OCI-LY7 (cell line): Measurements from ENCODE around the gene TRIM50. TPM values are rescaled to one million over a fixed set of nuclear protein-coding genes. Genes with fewer than 3 reads are reported as not detected.
"Not testable (repeated sequence)": the region's sequence is repeated elsewhere in the genome, so short reads cannot be mapped to it uniquely, and the experiment has no call there.

Experiments
- BruUV-seq: library from RNA; stranded (reverse); fragments of 400-500 nt; replicated peaks from 2 replicates; lab custom pipeline; 2021; lab: Mats Ljungman, UMichigan
- CTCF ChIA-PET: fragments of 300-600 bp; sonication (Branson Sonifier 250); formaldehyde crosslinking; loops from one replicate; lab custom pipeline; 2022; ENCODE audit warnings: antibody characterized with exemption; ENCODE audit not compliant: unreplicated experiment; lab: Charles Lee
- POLR2A ChIA-PET: fragments of 300-600 bp; sonication (Branson Sonifier 250); formaldehyde crosslinking; loops from one replicate; lab custom pipeline; 2022; ENCODE audit warnings: antibody characterized with exemption; lab: Charles Lee
- DNase-seq: peaks from one replicate; pipeline ENCODE4 v3.0.0-alpha.2; 2015; ENCODE audit warnings: low spot score
- H2AFZ ChIP-seq: fragments of 200-600 bp; sonication (generic), shearing (Covaris generic); 2 replicates; pipeline ENCODE4 v1.6.1; 2014; ENCODE audit warnings: mild to moderate bottlenecking, antibody characterized with exemption, low read length, moderate library complexity
- H3K27ac ChIP-seq: fragments of 200-600 bp; sonication (generic); 2 replicates; pipeline ENCODE4 v1.5.1; 2014; ENCODE audit warnings: mixed run types, low read depth, mild to moderate bottlenecking, moderate library complexity, low read length, inconsistent platforms; ENCODE audit not compliant: poor library complexity, severe bottlenecking
- H3K36me3 ChIP-seq: fragments of 200-600 bp; sonication (generic); 2 replicates; pipeline ENCODE4 v1.6.1; 2014; ENCODE audit warnings: mild to moderate bottlenecking, antibody characterized with exemption, low read length, moderate library complexity, mixed read lengths; ENCODE audit not compliant: insufficient read depth
- H3K4me1 ChIP-seq: fragments of 200-600 bp; sonication (generic); 2 replicates; pipeline ENCODE4 v1.5.1; 2014; ENCODE audit warnings: mild to moderate bottlenecking, low read length; ENCODE audit not compliant: insufficient read depth, poor library complexity, severe bottlenecking
- H3K4me2 ChIP-seq: fragments of 200-600 bp; sonication (generic); 2 replicates; pipeline ENCODE4 v1.6.1; 2014; ENCODE audit warnings: mild to moderate bottlenecking, low read length
- H3K4me3 ChIP-seq: fragments of 200-600 bp; sonication (generic); 2 replicates; pipeline ENCODE4 v1.5.1; 2014; ENCODE audit warnings: mild to moderate bottlenecking, low read depth, low read length; ENCODE audit not compliant: poor library complexity, severe bottlenecking
- H3K79me2 ChIP-seq: fragments of 200-600 bp; sonication (generic); 2 replicates; pipeline ENCODE4 v1.6.1; 2016; ENCODE audit warnings: low read depth, mild to moderate bottlenecking, low read length, moderate library complexity, mixed read lengths; ENCODE audit not compliant: insufficient read depth
- H3K9me2 ChIP-seq: fragments of 200-600 bp; sonication (generic); 2 replicates; pipeline ENCODE4 v1.6.1; 2016; ENCODE audit warnings: mild to moderate bottlenecking, low read length, mixed read lengths; ENCODE audit not compliant: insufficient read depth
- H3K9me3 ChIP-seq: fragments of 200-600 bp; sonication (generic); 2 replicates; pipeline ENCODE4 v1.6.1; 2014; ENCODE audit warnings: mild to moderate bottlenecking, mixed run types, low read length, mixed read lengths
- H4K20me1 ChIP-seq: fragments of 200-600 bp; sonication (generic); 2 replicates; pipeline ENCODE4 v1.6.1; 2014; ENCODE audit warnings: mild to moderate bottlenecking, antibody characterized with exemption, low read length, moderate library complexity, mixed read lengths; ENCODE audit not compliant: insufficient read depth
- EZH2phosphoT487 ChIP-seq: fragments of 200-600 bp; sonication (generic); IDR thresholded peaks from 2 replicates; pipeline ENCODE4 v1.6.1; 2018; ENCODE audit warnings: low read depth, borderline replicate concordance, mild to moderate bottlenecking, mixed run types, antibody characterized with exemption, low read length, moderate library complexity, mixed read lengths
- intact Hi-C: fragments of 100-400 bp; cut with micrococcal nuclease; formaldehyde crosslinking; loops from one replicate; pipeline ENCODE4 v1.10.0; 2022; ENCODE audit not compliant: unreplicated experiment
- total RNA-seq, 2 experiments: library from RNA; depleted of rRNA in 1 of 2; stranded (reverse); fragments of >200 nt in 1 of 2; shearing (Covaris generic) in 1 of 2; gene quantifications; 2 replicates each; pipeline ENCODE4 v1.2.3, GENCODE V29; 2014 to 2022
- TF ChIP-seq, protein P1 (sequence below): fragments of 200-600 bp; sonication (generic); conservative IDR thresholded peaks from 2 replicates; pipeline ENCODE4 v1.5.1; 2014; ENCODE audit warnings: mild to moderate bottlenecking, antibody characterized with exemption, low read length, moderate library complexity, mixed read lengths

TRIM50 gene
- total RNA-seq, 2 experiments from 2014 or later: 0.40 TPM; not detected in 1

DNA sequence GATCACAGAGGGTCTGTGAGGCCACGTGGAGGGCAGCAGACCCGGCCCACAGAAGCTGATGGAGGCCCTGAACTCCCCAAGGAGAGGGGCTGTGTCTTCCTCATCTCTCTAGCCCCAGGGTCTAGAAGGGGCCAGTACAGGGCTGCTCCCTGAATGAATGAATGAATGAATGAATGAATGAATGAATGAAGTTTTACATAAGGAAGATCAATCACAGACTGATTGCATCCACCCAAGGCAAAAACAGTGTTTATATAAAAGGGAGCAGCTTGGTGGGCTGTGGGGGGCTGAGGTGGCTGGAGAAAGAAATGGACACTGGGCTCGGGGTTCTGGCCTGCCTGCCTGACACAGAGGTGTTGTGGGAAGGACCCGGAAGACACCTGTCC, 14.4 kb downstream of the TRIM50 start:
- Histone ChIP-seq H3K9me2 (no peaks in the 10 kb centered on the region), H3K4me3 (no peak overlapping the region), H3K79me2 (no peaks in the 10 kb centered on the region), H4K20me1 (no peaks in the 10 kb centered on the region), H3K36me3 (no peaks in the 10 kb centered on the region), H3K9me3 (no peaks in the 10 kb centered on the region), H3K27ac (no peak overlapping the region), H2AFZ (no peak overlapping the region), H3K4me2 (no peak overlapping the region), H3K4me1 (peaks cover 7% of the 10 kb centered on the region)
- no peak for TF ChIP-seq EZH2phosphoT487
- TF ChIP-seq, protein P1, sequence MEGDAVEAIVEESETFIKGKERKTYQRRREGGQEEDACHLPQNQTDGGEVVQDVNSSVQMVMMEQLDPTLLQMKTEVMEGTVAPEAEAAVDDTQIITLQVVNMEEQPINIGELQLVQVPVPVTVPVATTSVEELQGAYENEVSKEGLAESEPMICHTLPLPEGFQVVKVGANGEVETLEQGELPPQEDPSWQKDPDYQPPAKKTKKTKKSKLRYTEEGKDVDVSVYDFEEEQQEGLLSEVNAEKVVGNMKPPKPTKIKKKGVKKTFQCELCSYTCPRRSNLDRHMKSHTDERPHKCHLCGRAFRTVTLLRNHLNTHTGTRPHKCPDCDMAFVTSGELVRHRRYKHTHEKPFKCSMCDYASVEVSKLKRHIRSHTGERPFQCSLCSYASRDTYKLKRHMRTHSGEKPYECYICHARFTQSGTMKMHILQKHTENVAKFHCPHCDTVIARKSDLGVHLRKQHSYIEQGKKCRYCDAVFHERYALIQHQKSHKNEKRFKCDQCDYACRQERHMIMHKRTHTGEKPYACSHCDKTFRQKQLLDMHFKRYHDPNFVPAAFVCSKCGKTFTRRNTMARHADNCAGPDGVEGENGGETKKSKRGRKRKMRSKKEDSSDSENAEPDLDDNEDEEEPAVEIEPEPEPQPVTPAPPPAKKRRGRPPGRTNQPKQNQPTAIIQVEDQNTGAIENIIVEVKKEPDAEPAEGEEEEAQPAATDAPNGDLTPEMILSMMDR: no peak
- no TSS peak for BruUV-seq
- ChIA-PET POLR2A (no interaction called here), CTCF (no interaction called here)
- intact Hi-C loops: no loop called here
- DNase-seq: no peak

DNA sequence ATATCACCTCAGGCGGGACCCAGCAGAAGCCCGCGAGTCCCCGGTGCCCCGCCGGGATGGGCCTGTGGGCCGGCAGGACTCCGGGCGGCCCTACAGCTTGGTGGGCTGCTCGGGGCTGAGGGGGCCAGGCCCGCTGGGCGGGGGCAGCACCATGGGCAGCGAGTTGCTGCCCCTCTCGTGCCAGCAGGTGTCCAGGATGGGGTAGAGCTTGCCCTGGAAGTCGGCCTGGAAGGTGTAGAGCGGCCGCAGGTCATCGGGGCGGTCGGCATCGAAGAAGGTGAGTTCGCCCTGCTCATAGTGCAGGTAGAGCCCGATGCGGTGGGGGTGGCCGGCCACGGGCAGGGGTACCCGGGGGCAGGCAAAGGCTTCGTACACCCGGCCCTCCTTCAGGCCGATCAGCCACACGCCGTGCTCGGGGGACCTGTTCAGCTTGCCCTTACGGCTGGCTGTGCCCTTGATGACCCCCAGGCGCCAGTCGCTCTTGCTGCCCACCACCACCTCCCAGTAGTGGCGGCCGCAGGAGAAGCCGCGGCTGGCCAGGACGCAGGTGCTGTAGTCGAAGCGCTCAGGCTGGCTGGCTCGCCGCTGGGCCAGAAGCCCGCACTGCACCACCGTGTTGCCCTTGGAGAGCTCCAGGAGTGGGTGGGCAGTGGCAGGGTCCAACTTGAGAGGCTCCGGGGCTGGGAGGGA, 14.9 kb downstream of the TRIM50 start:
- no peaks in the 10 kb centered on the region for H4K20me1 ChIP-seq
- no peak overlapping the region for H3K4me2 ChIP-seq
- no peak overlapping the region for H3K27ac ChIP-seq
- TF ChIP-seq, protein P1: no peak
- TF ChIP-seq EZH2phosphoT487: no peak
- no peaks in the 10 kb centered on the region for H3K9me2 ChIP-seq
- intact Hi-C loops: no loop called here
- CTCF ChIA-PET: no interaction called here
- H3K36me3 ChIP-seq: no peaks in the 10 kb centered on the region
- H3K9me3 ChIP-seq: no peaks in the 10 kb centered on the region
- H3K4me1 ChIP-seq: peaks cover 7% of the 10 kb centered on the region
- H3K4me3 ChIP-seq: no peak overlapping the region
- POLR2A ChIA-PET: no interaction called here
- no TSS peak for BruUV-seq
- H3K79me2 ChIP-seq: peaks cover 5% of the 10 kb centered on the region; the same call in 1 of the 2 replicates
- no peak for DNase-seq
- no peak overlapping the region for H2AFZ ChIP-seq

DNA sequence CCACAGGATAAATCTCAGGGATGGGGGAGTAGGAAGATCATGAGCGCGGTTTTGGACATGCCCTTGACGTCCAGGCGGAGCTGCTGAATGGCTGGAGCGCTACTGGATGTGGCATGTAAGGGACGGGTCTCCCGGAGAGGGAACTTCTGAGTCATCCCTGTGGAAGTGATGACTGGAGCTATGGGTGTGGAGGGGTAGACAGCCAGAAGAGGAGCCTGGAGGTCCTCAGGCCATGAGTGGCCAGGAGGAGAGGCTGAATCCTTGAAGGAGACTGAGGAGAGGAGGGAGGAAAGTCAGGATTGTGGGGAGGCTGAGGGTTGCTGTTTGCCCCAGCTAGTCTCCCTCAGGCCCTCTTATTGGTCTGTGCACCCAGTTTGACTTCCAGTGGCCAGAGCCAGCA, 16.5 kb downstream of the TRIM50 start:
- BruUV-seq, CTCF ChIA-PET, H3K9me2 ChIP-seq, H3K4me2 ChIP-seq, H3K4me3 ChIP-seq, H3K27ac ChIP-seq, H2AFZ ChIP-seq, DNase-seq, intact Hi-C loops, POLR2A ChIA-PET, H3K9me3 ChIP-seq, H4K20me1 ChIP-seq: not testable (repeated sequence)
- H3K36me3 ChIP-seq: peaks cover 13% of the 10 kb centered on the region; the same call in 1 of the 2 replicates
- H3K79me2 ChIP-seq: peaks cover 21% of the 10 kb centered on the region
- H3K4me1 ChIP-seq: peaks cover 17% of the 10 kb centered on the region
